Anterior cingulate cortex (tissue), 58 donors: ENCODE data around the gene KLK1.

ENCODE experiments used
- DNase-seq, 58 donors: peaks; one replicate each; lab custom pipeline; 2025; lab: John Stamatoyannopoulos, UW

The KLK1 gene

GRCh38 chr19:50823389-50824042, at the start of gene KLK1:
KLK1 (minus strand) TSS chr19:50823787; CDS start chr19:50823748, 39 bp downstream.
- no peak for DNase-seq

DNA sequence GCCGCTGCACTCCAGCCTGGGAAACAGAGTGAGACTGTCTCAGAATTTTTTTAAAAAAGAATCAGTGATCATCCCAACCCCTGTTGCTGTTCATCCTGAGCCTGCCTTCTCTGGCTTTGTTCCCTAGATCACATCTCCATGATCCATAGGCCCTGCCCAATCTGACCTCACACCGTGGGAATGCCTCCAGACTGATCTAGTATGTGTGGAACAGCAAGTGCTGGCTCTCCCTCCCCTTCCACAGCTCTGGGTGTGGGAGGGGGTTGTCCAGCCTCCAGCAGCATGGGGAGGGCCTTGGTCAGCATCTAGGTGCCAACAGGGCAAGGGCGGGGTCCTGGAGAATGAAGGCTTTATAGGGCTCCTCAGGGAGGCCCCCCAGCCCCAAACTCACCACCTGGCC, 49.5 kb upstream of the KLK1 start, which contains the start of gene KLK2:
Gene KLK2, plus strand, starts transcription at position 384 of the 400 bp plus-strand sequence. CDS start 35 bp downstream, outside the sequence.
- no peak for DNase-seq

DNA sequence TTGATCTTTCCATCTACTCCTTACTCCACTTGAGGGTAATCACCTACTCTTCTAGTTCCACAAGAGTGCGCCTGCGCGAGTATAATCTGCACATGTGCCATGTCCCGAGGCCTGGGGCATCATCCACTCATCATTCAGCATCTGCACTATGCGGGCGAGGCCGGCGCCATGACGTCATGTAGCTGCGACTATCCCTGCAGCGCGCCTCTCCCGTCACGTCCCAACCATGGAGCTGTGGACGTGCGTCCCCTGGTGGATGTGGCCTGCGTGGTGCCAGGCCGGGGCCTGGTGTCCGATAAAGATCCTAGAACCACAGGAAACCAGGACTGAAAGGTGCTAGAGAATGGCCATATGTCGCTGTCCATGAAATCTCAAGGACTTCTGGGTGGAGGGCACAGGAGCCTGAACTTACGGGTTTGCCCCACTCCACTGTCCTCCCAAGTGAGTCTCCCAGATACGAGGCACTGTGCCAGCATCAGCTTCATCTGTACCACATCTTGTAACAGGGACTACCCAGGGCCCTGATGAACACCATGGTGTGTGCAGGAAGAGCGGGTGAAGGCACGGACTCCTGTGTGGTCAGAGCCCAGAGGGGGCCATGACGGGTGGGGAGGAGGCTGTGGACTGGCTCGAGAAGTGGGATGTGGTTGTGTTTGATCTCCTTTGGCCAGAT, 47.0 kb upstream of the KLK1 start:
- no peak for DNase-seq

DNA sequence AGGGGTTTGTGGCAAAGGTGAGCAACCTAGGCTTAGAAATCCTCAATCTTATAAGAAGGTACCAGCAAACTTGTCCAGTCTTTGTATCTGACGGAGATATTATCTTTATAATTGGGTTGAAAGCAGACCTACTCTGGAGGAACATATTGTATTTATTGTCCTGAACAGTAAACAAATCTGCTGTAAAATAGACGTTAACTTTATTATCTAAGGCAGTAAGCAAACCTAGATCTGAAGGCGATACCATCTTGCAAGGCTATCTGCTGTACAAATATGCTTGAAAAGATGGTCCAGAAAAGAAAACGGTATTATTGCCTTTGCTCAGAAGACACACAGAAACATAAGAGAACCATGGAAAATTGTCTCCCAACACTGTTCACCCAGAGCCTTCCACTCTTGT, 45.9 kb upstream of the KLK1 start:
- no peak for DNase-seq

- DNase-seq: no peak
Measured at GRCh38 chr19:50861496-50862286, 38.1 kb upstream of the KLK1 start.

- DNase-seq: no peak
Measured at GRCh38 chr19:50861010-50861409, 37.4 kb upstream of the KLK1 start.

DNA sequence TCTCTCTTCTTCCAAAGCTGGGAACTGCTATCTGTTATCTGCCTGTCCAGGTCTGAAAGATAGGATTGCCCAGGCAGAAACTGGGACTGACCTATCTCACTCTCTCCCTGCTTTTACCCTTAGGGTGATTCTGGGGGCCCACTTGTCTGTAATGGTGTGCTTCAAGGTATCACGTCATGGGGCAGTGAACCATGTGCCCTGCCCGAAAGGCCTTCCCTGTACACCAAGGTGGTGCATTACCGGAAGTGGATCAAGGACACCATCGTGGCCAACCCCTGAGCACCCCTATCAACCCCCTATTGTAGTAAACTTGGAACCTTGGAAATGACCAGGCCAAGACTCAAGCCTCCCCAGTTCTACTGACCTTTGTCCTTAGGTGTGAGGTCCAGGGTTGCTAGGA, 36.3 kb upstream of the KLK1 start:
- DNase-seq: no peak

- DNase-seq: no peak
Measured at GRCh38 chr19:50858886-50859285, 35.3 kb upstream of the KLK1 start.

GRCh38 chr19:50857366-50857765, 33.8 kb upstream of the KLK1 start:
- no peak for DNase-seq

DNA sequence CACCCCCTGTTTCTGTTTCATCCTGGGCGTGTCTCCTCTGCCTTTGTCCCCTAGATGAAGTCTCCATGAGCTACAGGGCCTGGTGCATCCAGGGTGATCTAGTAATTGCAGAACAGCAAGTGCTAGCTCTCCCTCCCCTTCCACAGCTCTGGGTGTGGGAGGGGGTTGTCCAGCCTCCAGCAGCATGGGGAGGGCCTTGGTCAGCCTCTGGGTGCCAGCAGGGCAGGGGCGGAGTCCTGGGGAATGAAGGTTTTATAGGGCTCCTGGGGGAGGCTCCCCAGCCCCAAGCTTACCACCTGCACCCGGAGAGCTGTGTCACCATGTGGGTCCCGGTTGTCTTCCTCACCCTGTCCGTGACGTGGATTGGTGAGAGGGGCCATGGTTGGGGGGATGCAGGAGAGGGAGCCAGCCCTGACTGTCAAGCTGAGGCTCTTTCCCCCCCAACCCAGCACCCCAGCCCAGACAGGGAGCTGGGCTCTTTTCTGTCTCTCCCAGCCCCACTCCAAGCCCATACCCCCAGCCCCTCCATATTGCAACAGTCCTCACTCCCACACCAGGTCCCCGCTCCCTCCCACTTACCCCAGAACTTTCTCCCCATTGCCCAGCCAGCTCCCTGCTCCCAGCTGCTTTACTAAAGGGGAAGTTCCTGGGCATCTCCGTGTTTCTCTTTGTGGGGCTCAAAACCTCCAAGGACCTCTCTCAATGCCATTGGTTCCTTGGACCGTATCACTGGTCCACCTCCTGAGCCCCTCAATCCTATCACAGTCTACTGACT, 31.2 kb upstream of the KLK1 start, which contains the start of gene KLK3:
Gene KLK3, plus strand, starts transcription at position 280 of the 775 bp plus-strand sequence. Its CDS starts 41 bp downstream, at position 321.
- DNase-seq: no peak

- DNase-seq: no peak
Measured at GRCh38 chr19:50851620-50852019, 28.0 kb upstream of the KLK1 start.

- DNase-seq: no peak
Measured at GRCh38 chr19:50850738-50851137, 27.2 kb upstream of the KLK1 start.

DNA sequence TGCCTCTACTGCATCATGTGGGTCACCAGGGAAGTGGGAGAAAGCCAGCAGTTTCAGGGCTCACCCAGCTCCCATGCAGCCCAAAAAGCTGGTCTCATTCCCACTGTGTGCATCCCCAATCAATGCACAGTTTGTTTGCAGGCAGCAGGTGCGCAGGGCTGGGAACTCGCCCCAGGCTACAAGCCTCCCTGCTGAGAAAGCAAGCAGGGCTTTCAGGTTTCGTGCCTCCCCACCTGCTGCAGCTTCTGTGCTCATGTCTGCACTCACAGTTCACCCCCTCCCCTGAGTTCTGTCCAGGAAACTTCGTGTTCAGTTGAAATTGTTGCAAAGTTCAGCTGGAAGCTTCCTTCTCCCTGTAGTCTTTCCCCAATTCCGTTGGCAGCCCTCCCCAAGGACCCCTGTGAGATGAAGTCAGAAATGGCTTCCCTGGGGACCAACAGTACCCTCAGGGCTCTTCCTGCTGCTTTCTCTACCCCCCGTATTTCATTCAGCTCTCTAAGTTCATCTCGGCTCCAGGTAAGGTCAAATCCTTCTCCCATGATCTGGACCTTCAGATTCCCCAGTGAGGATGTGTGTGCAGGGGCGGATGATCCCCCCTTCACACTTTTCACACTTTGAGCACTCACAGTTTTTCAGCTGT, 20.8 kb upstream of the KLK1 start:
- DNase-seq: no peak

GRCh38 chr19:50843701-50844221, 20.2 kb upstream of the KLK1 start:
- DNase-seq: no peak

- no peak for DNase-seq
Measured at GRCh38 chr19:50843205-50843604, 19.6 kb upstream of the KLK1 start.

DNA sequence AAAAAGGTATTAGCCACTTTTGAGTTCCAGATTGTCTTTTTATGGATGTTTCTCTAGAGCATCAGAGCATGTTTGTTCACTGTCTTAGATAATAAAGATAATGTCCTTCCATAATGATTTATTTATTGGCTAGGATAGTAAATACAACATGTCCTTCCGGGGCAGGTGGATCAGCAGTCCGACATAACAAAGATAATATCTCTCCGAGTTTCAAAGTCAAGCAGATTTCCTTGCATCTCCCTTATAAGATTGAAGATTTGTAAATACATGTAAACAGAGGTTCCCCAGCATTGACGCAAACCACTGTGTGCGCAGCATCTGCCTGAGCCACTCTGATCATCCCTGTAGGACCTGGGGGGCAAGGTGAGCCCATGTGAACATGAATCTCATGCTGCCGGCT, 18.5 kb upstream of the KLK1 start:
- DNase-seq: no peak

GRCh38 chr19:50839712-50840655, 16.4 kb upstream of the KLK1 start:
- DNase-seq: no peak

DNA sequence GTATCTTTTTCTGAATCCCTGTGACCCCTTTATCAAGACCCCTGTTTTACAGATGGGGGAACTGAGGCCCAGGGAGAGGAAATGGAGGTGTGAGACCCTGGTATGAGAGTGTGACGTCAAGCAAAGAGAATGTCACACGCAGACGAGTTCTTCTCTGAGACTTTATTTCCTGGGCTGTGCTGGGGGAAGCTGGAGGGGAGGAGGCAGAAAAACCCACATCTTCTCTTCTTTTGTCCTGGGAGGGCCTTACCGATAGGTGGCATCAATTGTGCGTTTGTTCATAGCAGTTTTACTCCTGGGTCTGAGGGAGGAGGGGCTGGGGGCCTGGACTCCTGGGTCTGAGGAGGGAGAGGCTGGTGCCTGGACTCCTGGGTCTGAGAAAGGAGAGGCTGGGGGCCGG, 14.7 kb upstream of the KLK1 start:
- no peak for DNase-seq

GRCh38 chr19:50837300-50837699, 13.7 kb upstream of the KLK1 start:
- DNase-seq: no peak
